Measurements from ENCODE around the gene LPCAT3. TPM values are rescaled to one million over a fixed set of nuclear protein-coding genes. Genes with fewer than 3 reads are reported as not detected.
"Not testable (repeated sequence)": the region's sequence is repeated elsewhere in the genome, so short reads cannot be mapped to it uniquely, and the experiment has no call there.

The LPCAT3 gene
- total and polyA plus RNA-seq, 4 donors: 41.9 to 96.5 (median 77.0) TPM

DNA sequence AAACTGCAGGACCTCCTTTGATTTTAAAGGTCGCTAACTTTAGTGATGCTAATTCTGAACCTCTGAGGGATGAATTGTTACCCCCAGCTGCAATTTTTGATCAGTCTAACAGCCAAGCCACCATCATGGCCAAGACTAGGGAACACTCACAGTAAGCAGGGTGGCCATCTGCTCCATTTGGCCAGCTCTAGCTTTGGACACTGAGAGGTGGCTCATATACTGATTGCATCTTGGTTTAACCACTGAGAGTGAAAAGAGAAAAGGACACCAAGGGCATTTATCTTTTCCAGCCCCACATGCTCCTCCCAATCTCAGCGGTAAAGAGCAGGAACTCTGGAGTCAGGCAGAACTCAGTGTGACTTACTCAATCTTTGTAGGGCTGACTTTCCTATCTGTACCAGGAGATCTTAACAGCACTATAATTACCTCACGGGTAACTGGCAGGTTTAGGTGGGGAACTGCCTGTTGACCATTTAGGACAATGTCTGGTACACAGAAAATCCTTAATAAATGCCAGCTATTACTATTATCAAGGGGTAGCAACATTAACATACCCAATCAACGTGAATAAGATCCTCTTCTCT lies 6.2 kb downstream of the LPCAT3 start:
- H3K4me1 ChIP-seq (ENCODE audit: control insufficient read depth in 4 of 4, insufficient read depth in 4 of 4, low read length in 3 of 4): peaks cover 18 to 59% (median 37%) of the 10 kb centered on the region in 4 donors
- peaks cover 3 to 10% (median 6%) of the 10 kb centered on the region in 4 donors for H3K36me3 ChIP-seq (ENCODE audit: control insufficient read depth in 4 of 4, insufficient read depth in 3 of 4, low read depth in 1 of 4, low read length in 3 of 4)
- no peak overlapping the region for H3K9ac ChIP-seq (ENCODE audit: low read depth in 1 of 2, low read length in 2 of 2)
- no peak for TF ChIP-seq CTCF (IDR thresholded peaks at IDR 0.05; ENCODE audit: low read depth, low read length, missing input control)
- no peak for TF ChIP-seq HNF4G (IDR thresholded peaks at IDR 0.05)
- no peak for TF ChIP-seq YY1 (IDR thresholded peaks at IDR 0.05)
- TF ChIP-seq, protein P1, sequence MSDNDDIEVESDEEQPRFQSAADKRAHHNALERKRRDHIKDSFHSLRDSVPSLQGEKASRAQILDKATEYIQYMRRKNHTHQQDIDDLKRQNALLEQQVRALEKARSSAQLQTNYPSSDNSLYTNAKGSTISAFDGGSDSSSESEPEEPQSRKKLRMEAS (IDR thresholded peaks at IDR 0.05): no peak
- H3K9me3 ChIP-seq (ENCODE audit: control insufficient read depth in 4 of 4, low read length in 3 of 4): no peaks in the 10 kb centered on the region
- 84% methylated on average over 4 of the region's 4 CpGs for WGBS
- no peak overlapping the region for H3K27ac ChIP-seq (ENCODE audit: low read depth in 1 of 2, low read length in 2 of 2)
- DNase-seq (ENCODE audit: low spot score): no peak
- no peak overlapping the region for H3K4me3 ChIP-seq (ENCODE audit: low read depth in 1 of 3, low read length in 3 of 3)
- no peaks in the 10 kb centered on the region for H3K27me3 ChIP-seq (ENCODE audit: control insufficient read depth in 4 of 4, insufficient read depth in 4 of 4, low read length in 3 of 4)

DNA sequence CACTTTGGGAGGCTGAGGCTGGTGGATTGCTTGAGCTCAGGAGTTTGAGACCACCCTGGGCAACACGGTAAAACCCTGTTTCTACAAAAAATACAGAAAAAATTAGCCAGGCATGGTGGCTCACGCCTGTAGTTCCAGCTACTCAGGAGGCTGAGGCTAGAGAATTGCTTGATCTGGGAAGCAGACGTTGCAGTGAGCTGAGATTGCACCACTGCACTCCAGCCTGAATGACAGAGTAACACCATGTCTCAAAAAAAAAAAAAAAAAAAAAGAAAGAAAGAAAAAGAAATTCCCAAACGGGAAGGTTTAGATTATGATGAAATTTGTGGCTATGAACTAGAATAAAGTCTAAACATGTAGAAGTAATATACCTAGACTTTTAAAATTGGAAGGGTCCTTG lies 6.9 kb downstream of the LPCAT3 start:
- not testable (repeated sequence) for H3K9me3 ChIP-seq (ENCODE audit: control insufficient read depth in 4 of 4, low read length in 3 of 4); H3K27ac ChIP-seq (ENCODE audit: low read depth in 1 of 2, low read length in 2 of 2); DNase-seq (ENCODE audit: low spot score); H3K9ac ChIP-seq (ENCODE audit: low read depth in 1 of 2, low read length in 2 of 2); H3K27me3 ChIP-seq (ENCODE audit: control insufficient read depth in 4 of 4, insufficient read depth in 4 of 4, low read length in 3 of 4); H3K4me3 ChIP-seq (ENCODE audit: low read depth in 1 of 3, low read length in 3 of 3); H3K36me3 ChIP-seq (ENCODE audit: control insufficient read depth in 4 of 4, insufficient read depth in 3 of 4, low read depth in 1 of 4, low read length in 3 of 4)
- H3K4me1 ChIP-seq (ENCODE audit: control insufficient read depth in 4 of 4, insufficient read depth in 4 of 4, low read length in 3 of 4): peaks cover 20 to 53% (median 33%) of the 10 kb centered on the region in 4 donors
- 71% methylated on average over 4 of the region's 4 CpGs for WGBS

GRCh38 chr12:7009512-7009911 lies 8.8 kb downstream of the LPCAT3 start:
- Histone ChIP-seq H3K27ac (ENCODE audit: low read depth in 1 of 2, low read length in 2 of 2) (no peak overlapping the region), H3K4me1 (ENCODE audit: control insufficient read depth in 4 of 4, insufficient read depth in 4 of 4, low read length in 3 of 4) (peaks cover 13 to 49% (median 29%) of the 10 kb centered on the region in 4 donors), H3K9ac (ENCODE audit: low read depth in 1 of 2, low read length in 2 of 2) (no peak overlapping the region), H3K27me3 (ENCODE audit: control insufficient read depth in 4 of 4, insufficient read depth in 4 of 4, low read length in 3 of 4) (no peaks in the 10 kb centered on the region), H3K36me3 (ENCODE audit: control insufficient read depth in 4 of 4, insufficient read depth in 3 of 4, low read depth in 1 of 4, low read length in 3 of 4) (peaks cover 3 to 8% (median 5%) of the 10 kb centered on the region in 4 donors), H3K4me3 (ENCODE audit: low read depth in 1 of 3, low read length in 3 of 3) (no peak overlapping the region), H3K9me3 (ENCODE audit: control insufficient read depth in 4 of 4, low read length in 3 of 4) (no peaks in the 10 kb centered on the region)
- no peak for DNase-seq (ENCODE audit: low spot score)
- TF ChIP-seq GABPA (IDR thresholded peaks at IDR 0.05 in 1 of 2, conservative IDR thresholded peaks at IDR 0.05 in 1 of 2) (no peak), JUND (IDR thresholded peaks at IDR 0.05) (no peak), FOXA2 (IDR thresholded peaks at IDR 0.05) (no peak), ZBTB33 (IDR thresholded peaks at IDR 0.05) (no peak), CTCF (IDR thresholded peaks at IDR 0.05; ENCODE audit: low read depth, low read length, missing input control) (no peak), HNF4G (IDR thresholded peaks at IDR 0.05) (no peak), RXRA (IDR thresholded peaks at IDR 0.05) (no peak)

Data from liver (tissue), 9 donors.